AG04450 (cell line): ENCODE results near the gene IGFALS. TPM values are rescaled to one million over a fixed set of nuclear protein-coding genes. Genes with fewer than 3 reads are reported as not detected.

Source experiments
- CTCF ChIA-PET: fragments of 300-600, 350-600 bp; formaldehyde crosslinking; extraction: SDS; loops from one replicate; lab custom pipeline; 2022; ENCODE audit warnings: antibody characterized with exemption, inconsistent platforms; lab: Charles Lee
- POLR2A ChIA-PET: fragments of 350-600 bp; formaldehyde crosslinking; extraction: SDS; loops from one replicate; lab custom pipeline; 2021; ENCODE audit warnings: antibody characterized with exemption, inconsistent platforms; lab: Yijun Ruan, JAX
- DNase-seq: peaks from one replicate; pipeline ENCODE4 v3.0.0-alpha.2; 2011; ENCODE audit warnings: low read depth, low spot score
- H3K27ac ChIP-seq: one replicate; pipeline ENCODE4 v1.5.1; 2012; ENCODE audit warnings: low read depth, low read length, control low read depth
- H3K27me3 ChIP-seq: one replicate; pipeline ENCODE4 v1.6.0; 2012; ENCODE audit warnings: low read length; ENCODE audit not compliant: control insufficient read depth, insufficient read depth
- H3K4me3 ChIP-seq: 2 replicates; pipeline ENCODE4 v1.5.1; 2011; ENCODE audit warnings: mild to moderate bottlenecking, low read depth, low read length, control low read depth
- H3K9me3 ChIP-seq: 2 replicates; pipeline ENCODE4 v1.5.1; 2012; ENCODE audit warnings: low read length; ENCODE audit not compliant: control insufficient read depth, insufficient read depth
- CTCF ChIP-seq: IDR thresholded peaks from 2 replicates; pipeline ENCODE4 v1.5.1; 2011; ENCODE audit warnings: low read depth, low read length, control low read depth, inconsistent platforms
- polyA plus RNA-seq: library from polyadenylated mRNA; depleted of rRNA; stranded (reverse); fragments of >200 nt; gene quantifications from 2 replicates; pipeline ENCODE4 v1.2.3, GENCODE V29; 2011

Gene IGFALS
- polyA plus RNA-seq, 1 experiment, result not detected

- Histone ChIP-seq H3K27ac (no peak overlapping the region), H3K4me3 (no peak overlapping the region), H3K27me3 (no peaks in the 10 kb centered on the region), H3K9me3 (peaks cover 4% of the 10 kb centered on the region; the same call in 1 of the 2 replicates)
- ChIA-PET POLR2A (interaction anchor here (0.7 to 1.1 kb wide), 2 partner anchors 9 to 190 kb away, joined by 3 read pairs; partner anchors contain the start of gene RPS2), CTCF (interaction anchor here (1.2 kb wide), 1 partner anchor 48 kb away, joined by 9 read pairs; no protein-coding TSS in a partner anchor)
- DNase-seq, result no peak
- TF ChIP-seq CTCF, result no peak
These were observed 18.3 kb downstream of the IGFALS start for GRCh38 chr16:1775006-1775845.

GRCh38 chr16:1774448-1774780 lies 19.1 kb downstream of the IGFALS start:
- DNase-seq, result no peak
- no peak for TF ChIP-seq CTCF
- Histone ChIP-seq H3K27ac (no peak overlapping the region), H3K4me3 (peak overlapping the region; percentile 77), H3K9me3 (peaks cover 6% of the 10 kb centered on the region; the same call in 1 of the 2 replicates), H3K27me3 (no peaks in the 10 kb centered on the region)
- ChIA-PET POLR2A (interaction anchor here (1.1 to 1.4 kb wide), 2 partner anchors 8 to 190 kb away, joined by 3 to 8 read pairs; partner anchors contain the start of genes NUBP2, RPS2 and SPSB3), CTCF (interaction anchor here (0.9 to 1.2 kb wide), 2 partner anchors 8 to 49 kb away, joined by 6 to 9 read pairs; partner anchors contain the start of genes NUBP2 and SPSB3)

GRCh38 chr16:1773703-1774447 lies 19.6 kb downstream of the IGFALS start:
- POLR2A ChIA-PET, result interaction anchor here (1.1 to 1.5 kb wide), 4 partner anchors 9 to 191 kb away, joined by 3 to 8 read pairs (median 4); partner anchors contain the start of genes HAGH, NUBP2, RPS2 and SPSB3
- Histone ChIP-seq H3K27ac (no peak overlapping the region), H3K9me3 (peaks cover 6% of the 10 kb centered on the region; the same call in 1 of the 2 replicates), H3K27me3 (no peaks in the 10 kb centered on the region), H3K4me3 (peak overlapping the region; percentile 77)
- TF ChIP-seq CTCF, result no peak; the same call in 1 of the 2 replicates
- no peak for DNase-seq
- CTCF ChIA-PET, result interaction anchor here (0.9 to 1.2 kb wide), 2 partner anchors 9 to 49 kb away, joined by 6 to 9 read pairs; partner anchors contain the start of genes NUBP2 and SPSB3

GRCh38 chr16:1772908-1773702 lies 20.4 kb downstream of the IGFALS start, which contains the start of gene MRPS34:
Gene MRPS34, minus strand, starts transcription at chr16:1773134. Its CDS starts 15 bp downstream, at chr16:1773119.
- Histone ChIP-seq H3K27me3 (no peaks in the 10 kb centered on the region), H3K27ac (peak within 1 kb of the TSS; percentile 39), H3K4me3 (peak within 1 kb of the TSS; percentile 77), H3K9me3 (peaks cover 6% of the 10 kb centered on the region; the same call in 1 of the 2 replicates)
- ChIA-PET CTCF (interaction anchor here (0.9 to 1.2 kb wide), 2 partner anchors 9 to 10 kb away, joined by 3 to 6 read pairs; partner anchors contain the start of genes NUBP2 and SPSB3), POLR2A (interaction anchor here (0.6 to 1.8 kb wide), 6 partner anchors 9 to 53 kb away, joined by 3 to 17 read pairs (median 5); partner anchors contain the start of genes HAGH, NUBP2 and SPSB3)
- DNase-seq, result peak; percentile 42
- TF ChIP-seq CTCF, result peak; percentile 68
